ENCODE data around the gene DHRS13.

DHRS13 gene

GRCh38 chr17:28888832-28889231 is 14.0 kb downstream of the DHRS13 start:
- Histone ChIP-seq H3K36me3 (ENCODE audit: insufficient read depth, low read depth, low read length) (peaks cover 5% of the 10 kb centered on the region; the same call in 1 of the 2 replicates), H3K27me3 (ENCODE audit: insufficient read depth, low read length) (no peaks in the 10 kb centered on the region), H3K4me3 (ENCODE audit: low read length) (no peak overlapping the region), H3K27ac (ENCODE audit: low read length) (no peak overlapping the region), H3K9ac (ENCODE audit: low read depth, low read length) (no peak overlapping the region), H3K4me1 (ENCODE audit: insufficient read depth, low read length) (no peaks in the 10 kb centered on the region), H3K9me3 (ENCODE audit: insufficient read depth, low read depth, low read length) (no peaks in the 10 kb centered on the region)

GRCh38 chr17:28887871-28888471 is 14.9 kb downstream of the DHRS13 start:
- Histone ChIP-seq H3K27ac (ENCODE audit: low read length) (no peak overlapping the region), H3K36me3 (ENCODE audit: insufficient read depth, low read depth, low read length) (peaks cover 7% of the 10 kb centered on the region; the same call in 1 of the 2 replicates), H3K4me1 (ENCODE audit: insufficient read depth, low read length) (no peaks in the 10 kb centered on the region), H3K9me3 (ENCODE audit: insufficient read depth, low read depth, low read length) (no peaks in the 10 kb centered on the region), H3K27me3 (ENCODE audit: insufficient read depth, low read length) (no peaks in the 10 kb centered on the region), H3K4me3 (ENCODE audit: low read length) (no peak overlapping the region), H3K9ac (ENCODE audit: low read depth, low read length) (no peak overlapping the region)

GRCh38 chr17:28885951-28886350 is 16.9 kb downstream of the DHRS13 start:
- no peaks in the 10 kb centered on the region for H3K9me3 ChIP-seq (ENCODE audit: insufficient read depth, low read depth, low read length)
- H3K4me3 ChIP-seq (ENCODE audit: low read length) = no peak overlapping the region
- H3K36me3 ChIP-seq (ENCODE audit: insufficient read depth, low read depth, low read length) = peaks cover 27% of the 10 kb centered on the region
- H3K4me1 ChIP-seq (ENCODE audit: insufficient read depth, low read length) = no peaks in the 10 kb centered on the region
- no peak overlapping the region for H3K9ac ChIP-seq (ENCODE audit: low read depth, low read length)
- H3K27ac ChIP-seq (ENCODE audit: low read length) = no peak overlapping the region
- no peaks in the 10 kb centered on the region for H3K27me3 ChIP-seq (ENCODE audit: insufficient read depth, low read length)

- H3K9me3 ChIP-seq (ENCODE audit: insufficient read depth, low read depth, low read length) = no peaks in the 10 kb centered on the region
- no peak overlapping the region for H3K9ac ChIP-seq (ENCODE audit: low read depth, low read length)
- no peak overlapping the region for H3K4me3 ChIP-seq (ENCODE audit: low read length)
- no peak overlapping the region for H3K27ac ChIP-seq (ENCODE audit: low read length)
- H3K27me3 ChIP-seq (ENCODE audit: insufficient read depth, low read length) = no peaks in the 10 kb centered on the region
- peaks cover 33% of the 10 kb centered on the region for H3K36me3 ChIP-seq (ENCODE audit: insufficient read depth, low read depth, low read length)
- no peaks in the 10 kb centered on the region for H3K4me1 ChIP-seq (ENCODE audit: insufficient read depth, low read length)
Observed at GRCh38 chr17:28885363-28885762, 17.5 kb downstream of the DHRS13 start.

- Histone ChIP-seq H3K4me1 (ENCODE audit: insufficient read depth, low read length) (no peaks in the 10 kb centered on the region), H3K9ac (ENCODE audit: low read depth, low read length) (no peak overlapping the region), H3K36me3 (ENCODE audit: insufficient read depth, low read depth, low read length) (peaks cover 45% of the 10 kb centered on the region), H3K9me3 (ENCODE audit: insufficient read depth, low read depth, low read length) (no peaks in the 10 kb centered on the region), H3K4me3 (ENCODE audit: low read length) (no peak overlapping the region), H3K27me3 (ENCODE audit: insufficient read depth, low read length) (no peaks in the 10 kb centered on the region), H3K27ac (ENCODE audit: low read length) (no peak overlapping the region)
Observed at GRCh38 chr17:28883967-28884702, 18.7 kb downstream of the DHRS13 start.

- H3K27ac ChIP-seq (ENCODE audit: low read length) = no peak overlapping the region
- H3K9me3 ChIP-seq (ENCODE audit: insufficient read depth, low read depth, low read length) = no peaks in the 10 kb centered on the region
- no peaks in the 10 kb centered on the region for H3K4me1 ChIP-seq (ENCODE audit: insufficient read depth, low read length)
- no peak overlapping the region for H3K9ac ChIP-seq (ENCODE audit: low read depth, low read length)
- H3K27me3 ChIP-seq (ENCODE audit: insufficient read depth, low read length) = no peaks in the 10 kb centered on the region
- H3K4me3 ChIP-seq (ENCODE audit: low read length) = no peak overlapping the region
- peaks cover 53% of the 10 kb centered on the region for H3K36me3 ChIP-seq (ENCODE audit: insufficient read depth, low read depth, low read length)
Observed at GRCh38 chr17:28882154-28882895, 20.6 kb downstream of the DHRS13 start.

- H3K4me3 ChIP-seq (ENCODE audit: low read length) = no peak overlapping the region
- H3K9ac ChIP-seq (ENCODE audit: low read depth, low read length) = no peak overlapping the region
- H3K9me3 ChIP-seq (ENCODE audit: insufficient read depth, low read depth, low read length) = no peaks in the 10 kb centered on the region
- H3K27me3 ChIP-seq (ENCODE audit: insufficient read depth, low read length) = no peaks in the 10 kb centered on the region
- H3K36me3 ChIP-seq (ENCODE audit: insufficient read depth, low read depth, low read length) = peaks cover 53% of the 10 kb centered on the region
- no peaks in the 10 kb centered on the region for H3K4me1 ChIP-seq (ENCODE audit: insufficient read depth, low read length)
- no peak overlapping the region for H3K27ac ChIP-seq (ENCODE audit: low read length)
Observed at GRCh38 chr17:28881533-28882056, 21.3 kb downstream of the DHRS13 start.

- Histone ChIP-seq H3K9ac (ENCODE audit: low read depth, low read length) (no peak overlapping the region), H3K9me3 (ENCODE audit: insufficient read depth, low read depth, low read length) (no peaks in the 10 kb centered on the region), H3K4me1 (ENCODE audit: insufficient read depth, low read length) (no peaks in the 10 kb centered on the region), H3K36me3 (ENCODE audit: insufficient read depth, low read depth, low read length) (peaks cover 53% of the 10 kb centered on the region), H3K27me3 (ENCODE audit: insufficient read depth, low read length) (no peaks in the 10 kb centered on the region), H3K4me3 (ENCODE audit: low read length) (no peak overlapping the region), H3K27ac (ENCODE audit: low read length) (no peak overlapping the region)
Observed at GRCh38 chr17:28880572-28880945, 22.3 kb downstream of the DHRS13 start.

- Histone ChIP-seq H3K27me3 (ENCODE audit: insufficient read depth, low read length) (no peaks in the 10 kb centered on the region), H3K36me3 (ENCODE audit: insufficient read depth, low read depth, low read length) (peaks cover 53% of the 10 kb centered on the region), H3K4me1 (ENCODE audit: insufficient read depth, low read length) (no peaks in the 10 kb centered on the region), H3K9ac (ENCODE audit: low read depth, low read length) (no peak overlapping the region), H3K27ac (ENCODE audit: low read length) (no peak overlapping the region), H3K9me3 (ENCODE audit: insufficient read depth, low read depth, low read length) (no peaks in the 10 kb centered on the region), H3K4me3 (ENCODE audit: low read length) (no peak overlapping the region)
Observed at GRCh38 chr17:28879886-28880571, 22.9 kb downstream of the DHRS13 start.

- H3K27me3 ChIP-seq (ENCODE audit: insufficient read depth, low read length) = no peaks in the 10 kb centered on the region
- H3K27ac ChIP-seq (ENCODE audit: low read length) = no peak overlapping the region
- H3K4me3 ChIP-seq (ENCODE audit: low read length) = no peak overlapping the region
- no peaks in the 10 kb centered on the region for H3K4me1 ChIP-seq (ENCODE audit: insufficient read depth, low read length)
- peaks cover 48% of the 10 kb centered on the region for H3K36me3 ChIP-seq (ENCODE audit: insufficient read depth, low read depth, low read length)
- H3K9ac ChIP-seq (ENCODE audit: low read depth, low read length) = no peak overlapping the region
- H3K9me3 ChIP-seq (ENCODE audit: insufficient read depth, low read depth, low read length) = no peaks in the 10 kb centered on the region
Observed at GRCh38 chr17:28878981-28879380, 23.9 kb downstream of the DHRS13 start.

- Histone ChIP-seq H3K36me3 (ENCODE audit: insufficient read depth, low read depth, low read length) (peaks cover 48% of the 10 kb centered on the region), H3K27me3 (ENCODE audit: insufficient read depth, low read length) (no peaks in the 10 kb centered on the region), H3K27ac (ENCODE audit: low read length) (no peak overlapping the region), H3K9me3 (ENCODE audit: insufficient read depth, low read depth, low read length) (no peaks in the 10 kb centered on the region), H3K4me3 (ENCODE audit: low read length) (no peak overlapping the region), H3K4me1 (ENCODE audit: insufficient read depth, low read length) (no peaks in the 10 kb centered on the region), H3K9ac (ENCODE audit: low read depth, low read length) (no peak overlapping the region)
Observed at GRCh38 chr17:28878158-28878910, 24.5 kb downstream of the DHRS13 start.
